GM21723 (cell line): ENCODE measurements around the gene PGS1.

ENCODE experiments used
- ATAC-seq: cut with Tn5 transposase; IDR thresholded peaks from one replicate; pipeline ENCODE4 v1.9.1; 2021; ENCODE audit warnings: mild to moderate bottlenecking, moderate library complexity; ENCODE audit not compliant: unreplicated experiment

Gene PGS1

DNA sequence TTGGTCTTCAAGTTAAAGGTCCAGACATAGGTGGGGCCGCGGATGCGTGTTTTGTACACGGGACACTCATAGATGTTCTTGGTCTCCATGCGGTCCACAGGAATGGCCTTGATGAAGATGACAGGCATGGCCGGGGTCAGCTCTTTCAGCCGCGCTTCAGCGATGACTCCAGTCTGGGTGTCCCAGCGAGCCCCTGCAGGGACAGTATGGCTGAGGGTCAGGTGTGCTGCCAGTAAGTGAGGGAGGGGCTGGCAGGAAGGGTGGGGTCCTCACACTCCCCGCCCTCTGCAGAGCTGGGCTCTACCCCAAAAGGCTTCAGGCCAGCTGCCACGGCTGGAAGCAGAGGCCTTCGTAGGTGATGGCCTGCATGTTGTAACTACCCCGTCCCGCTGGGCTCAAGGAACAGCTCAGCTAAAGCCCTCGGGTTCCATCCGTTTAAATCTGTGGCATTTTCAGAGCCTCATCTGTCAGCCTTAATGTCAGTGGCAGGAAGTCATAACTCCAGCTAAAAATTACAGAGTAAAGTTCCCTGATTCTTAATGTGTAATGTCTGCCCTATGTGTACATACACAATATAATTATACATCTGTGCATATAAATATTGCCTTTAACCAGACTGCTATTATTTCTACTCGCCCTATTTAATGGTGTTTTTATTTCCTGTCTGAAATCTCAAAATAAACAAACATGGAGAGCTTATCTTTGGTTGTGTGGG lies 45.7 kb downstream of the PGS1 start:
- no peak for ATAC-seq

- ATAC-seq = no peak
Measured at GRCh38 chr17:78425429-78425828, 47.0 kb downstream of the PGS1 start.

DNA sequence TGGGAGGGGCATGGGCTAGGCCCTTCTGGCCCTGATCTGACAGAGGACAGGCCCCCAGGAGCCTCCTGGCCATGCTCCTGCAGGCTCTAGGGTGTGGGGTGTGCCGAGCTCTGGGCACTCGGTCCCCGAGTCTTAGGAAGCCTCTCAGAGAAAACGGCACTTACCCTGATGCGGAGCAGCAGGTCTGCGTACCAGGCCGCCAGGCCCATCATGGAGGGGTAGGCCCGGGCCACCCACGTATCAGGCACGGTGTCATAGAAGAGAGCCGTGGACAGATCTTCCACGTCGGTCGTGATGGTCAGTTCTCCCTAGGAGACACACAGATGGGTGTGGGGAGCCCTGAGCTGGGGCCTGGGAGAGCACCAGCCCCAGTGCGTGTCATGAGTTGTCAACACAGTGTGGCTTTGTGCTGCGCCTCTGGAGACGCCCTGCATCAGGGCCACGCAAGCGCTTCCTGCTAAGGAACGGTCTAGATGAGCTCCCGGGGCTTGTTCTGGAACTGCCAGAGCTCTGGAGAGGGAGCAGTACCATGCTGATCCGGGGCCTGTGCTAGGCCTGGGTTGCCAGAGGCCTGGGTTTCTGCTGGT lies 47.9 kb downstream of the PGS1 start:
- no peak for ATAC-seq

GRCh38 chr17:78427140-78427539 lies 48.7 kb downstream of the PGS1 start:
- no peak for ATAC-seq

- no peak for ATAC-seq
Measured at GRCh38 chr17:78428025-78428575, 49.7 kb downstream of the PGS1 start.

GRCh38 chr17:78428836-78429617 lies 50.6 kb downstream of the PGS1 start:
- no peak for ATAC-seq

GRCh38 chr17:78429618-78429995 lies 51.2 kb downstream of the PGS1 start:
- no peak for ATAC-seq

GRCh38 chr17:78430892-78431691 lies 52.6 kb downstream of the PGS1 start:
- no peak for ATAC-seq

- ATAC-seq = no peak
Measured at GRCh38 chr17:78431692-78431958, 53.2 kb downstream of the PGS1 start.

- no peak for ATAC-seq
Measured at GRCh38 chr17:78432226-78433012, 54.0 kb downstream of the PGS1 start.

DNA sequence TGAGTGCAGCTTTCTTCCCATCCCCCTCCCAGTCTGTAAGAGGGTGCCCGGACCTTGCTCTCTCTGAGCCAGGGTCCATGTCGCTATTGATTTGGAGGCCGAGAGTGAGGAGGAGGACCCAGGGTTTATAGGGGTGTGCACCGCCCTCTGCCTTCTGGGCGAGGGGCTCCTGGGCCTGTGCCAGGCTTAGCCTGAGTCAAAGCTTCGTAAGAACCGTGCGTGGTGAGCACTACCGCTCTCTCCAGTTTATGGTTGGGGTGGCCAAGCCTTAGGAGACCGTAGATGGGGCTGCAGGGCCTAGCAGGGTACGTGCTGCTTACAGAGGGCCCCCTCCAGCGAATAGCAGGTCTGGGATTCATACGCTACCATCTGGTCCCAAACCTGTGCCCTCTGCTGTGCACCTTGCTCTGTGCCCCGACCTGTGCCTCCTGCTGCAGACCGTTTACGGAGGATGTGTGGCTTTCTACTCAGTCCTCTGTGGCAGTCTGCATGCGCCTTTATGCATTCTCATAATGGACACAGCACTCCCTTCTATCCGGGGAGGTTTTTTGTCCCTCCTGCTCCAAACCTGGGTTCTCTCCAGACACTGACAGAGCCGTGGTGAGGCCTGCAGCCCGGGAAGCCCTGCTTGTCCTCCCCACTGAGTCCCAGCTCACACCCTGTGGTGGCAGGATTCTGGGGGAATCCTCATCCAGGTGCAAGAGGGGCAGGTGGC lies 54.7 kb downstream of the PGS1 start:
- ATAC-seq = no peak

DNA sequence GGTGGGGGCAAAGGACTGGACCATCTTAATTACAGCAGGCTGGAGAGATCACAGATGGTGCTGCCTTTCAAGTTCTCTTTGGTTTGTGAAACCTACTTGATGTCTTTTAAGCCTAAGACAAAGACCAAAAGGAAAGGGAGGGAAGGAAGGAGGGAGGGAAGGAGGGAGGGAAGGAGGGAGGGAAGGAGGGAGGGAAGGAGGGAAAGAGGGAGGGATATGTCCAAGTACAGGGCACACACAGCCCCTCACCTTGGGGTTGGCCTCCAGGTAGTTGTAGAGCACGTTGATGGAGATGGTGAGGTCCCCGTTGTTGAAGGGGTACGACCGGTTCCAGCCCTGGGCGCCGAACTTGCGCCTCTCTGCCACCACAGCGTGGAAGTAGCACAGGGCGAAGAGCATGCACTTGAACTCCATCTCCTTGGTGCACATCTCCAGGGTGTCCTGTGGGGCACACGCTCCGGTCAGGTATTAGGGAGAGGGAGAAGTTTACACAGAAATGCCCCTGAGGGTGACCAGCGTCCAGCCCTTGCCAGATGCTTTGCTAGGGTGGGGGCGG lies 55.4 kb downstream of the PGS1 start:
- no peak for ATAC-seq

DNA sequence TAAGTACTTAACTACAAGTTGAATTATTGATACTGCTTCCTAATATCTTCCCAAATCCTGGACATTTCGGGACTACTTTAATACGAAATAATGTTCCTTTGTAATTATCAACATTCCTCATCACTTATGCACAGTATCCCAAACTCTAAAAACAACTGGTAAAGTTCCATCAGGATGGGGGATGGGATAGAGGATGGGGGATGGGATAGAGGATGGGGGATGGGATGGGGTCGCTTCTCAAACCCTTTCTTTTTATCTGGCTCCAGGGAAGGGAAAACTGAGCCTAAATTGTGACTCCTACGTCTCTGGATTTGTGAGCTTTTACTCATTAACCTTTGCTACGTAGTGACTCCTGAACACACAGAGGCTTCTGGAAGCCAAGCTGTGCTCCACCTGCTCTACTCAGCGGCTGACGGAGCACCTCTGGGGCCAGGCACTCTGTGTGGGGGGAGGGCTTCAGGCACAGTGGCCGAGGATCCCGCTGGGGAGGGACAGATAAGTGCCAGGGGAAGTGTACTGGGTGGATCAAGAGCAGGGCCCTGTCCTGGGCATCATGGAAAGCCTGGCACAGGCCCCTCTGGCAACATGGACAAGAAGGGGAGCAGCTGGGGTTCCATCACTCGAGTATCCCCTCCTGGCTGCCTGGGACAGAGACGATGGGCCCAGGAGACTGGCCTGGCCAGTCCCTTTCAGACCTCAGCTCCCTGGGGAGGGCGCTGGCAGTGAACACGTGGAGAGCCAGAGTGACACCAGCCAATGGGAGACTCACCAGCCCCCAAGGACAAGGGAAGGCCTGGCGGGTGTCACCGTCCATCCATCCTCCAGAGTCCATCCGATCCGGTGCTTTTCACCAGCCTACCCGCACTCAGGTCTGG lies 56.2 kb downstream of the PGS1 start:
- no peak for ATAC-seq

GRCh38 chr17:78435330-78436005 lies 57.0 kb downstream of the PGS1 start:
- no peak for ATAC-seq

DNA sequence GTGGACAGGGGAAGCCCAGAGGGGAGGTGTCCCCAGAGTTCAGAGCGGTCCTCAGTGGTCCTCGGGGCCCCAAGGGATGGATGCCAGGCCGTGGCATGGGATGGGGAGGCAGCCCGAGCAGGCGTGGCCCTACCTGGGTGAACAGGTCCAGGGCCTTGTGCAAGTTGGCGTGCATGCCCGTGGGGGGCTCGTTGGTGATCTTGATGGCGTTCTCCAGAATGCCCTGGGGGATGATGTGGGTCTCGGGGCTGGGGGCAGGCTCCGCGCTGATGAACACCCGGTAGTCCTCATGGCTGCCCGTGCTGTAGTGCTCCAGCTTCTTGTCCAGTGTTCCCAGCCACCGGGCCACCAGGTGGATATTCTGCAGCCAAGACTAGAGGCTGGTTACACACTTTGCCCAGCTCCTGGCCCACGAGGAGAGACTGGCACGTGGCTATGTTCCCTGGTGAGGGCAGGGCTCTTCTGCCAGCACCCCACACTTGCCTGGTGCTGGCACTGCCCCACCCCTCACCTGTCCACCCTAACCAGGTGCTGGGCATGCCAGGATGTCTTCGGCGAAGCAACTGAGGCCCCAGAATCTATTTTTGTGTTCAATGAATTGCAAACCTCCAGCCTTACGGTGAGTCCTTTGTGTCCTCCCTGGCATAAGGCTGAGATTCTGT lies 59.2 kb downstream of the PGS1 start:
- ATAC-seq = no peak

DNA sequence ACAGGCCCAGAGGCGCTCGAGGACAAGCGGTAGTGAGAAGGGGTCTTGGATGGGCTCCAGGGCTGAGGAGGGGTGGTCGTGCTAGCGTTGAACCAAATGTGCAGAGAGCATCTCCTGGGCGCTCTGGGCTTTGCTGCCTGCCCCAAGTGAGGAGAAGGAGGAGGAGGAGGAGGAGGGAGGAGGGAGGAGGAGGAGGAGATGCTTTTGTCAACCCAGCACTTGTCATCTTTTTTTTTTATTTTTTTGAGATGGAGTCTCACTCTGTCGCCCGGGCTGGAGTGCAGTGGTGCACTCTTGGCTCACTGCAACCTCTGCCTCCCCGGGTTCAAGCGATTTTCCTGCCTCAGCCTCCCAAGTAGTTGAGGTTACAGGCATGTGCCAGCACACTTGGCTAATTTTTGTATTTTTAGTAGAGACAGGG lies 59.8 kb downstream of the PGS1 start:
- no peak for ATAC-seq

DNA sequence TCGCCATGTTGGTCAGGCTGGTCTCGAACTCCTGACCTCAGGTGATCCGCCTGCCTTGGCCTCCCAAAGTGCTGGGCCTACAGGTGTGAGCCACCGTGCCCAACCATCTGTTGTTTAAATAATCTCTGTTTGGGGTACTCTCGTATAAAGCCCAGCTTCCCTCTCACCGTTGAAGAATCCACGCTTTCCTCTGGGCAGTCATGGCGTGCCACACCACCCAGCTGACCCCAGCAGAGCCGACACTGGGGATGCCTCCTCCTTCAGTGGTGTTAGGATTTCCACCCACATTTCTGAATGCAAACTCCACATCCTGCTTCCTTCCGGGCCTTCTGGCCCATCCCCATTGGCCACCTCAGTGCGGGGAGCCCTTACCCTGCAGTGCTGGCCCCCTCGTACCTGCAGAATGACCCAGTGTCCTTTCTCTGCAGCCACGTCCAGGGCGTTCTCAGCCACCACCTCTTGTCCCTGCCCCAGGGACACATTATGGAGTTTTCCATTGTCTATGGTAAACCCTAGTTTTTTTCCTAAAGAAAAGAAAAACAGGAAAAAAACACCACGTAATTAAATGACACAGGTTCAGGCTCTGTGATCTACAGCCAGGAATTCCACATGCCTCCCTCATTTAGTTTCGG lies 60.4 kb downstream of the PGS1 start:
- ATAC-seq = no peak
